Glutamatergic neuron (in vitro differentiated cells): Measurements from ENCODE around the gene EHF. TPM values are rescaled to one million over a fixed set of nuclear protein-coding genes. Genes with fewer than 3 reads are reported as not detected.

Experiments
- DNase-seq: peaks from one replicate; pipeline ENCODE4 v3.0.0; 2022
- H3K27ac Mint-ChIP-seq: one replicate; pipeline ENCODE4 v1.8.0; 2020; ENCODE audit warnings: mild to moderate bottlenecking, mixed read lengths, inconsistent platforms; ENCODE audit not compliant: unreplicated experiment
- H3K27me3 Mint-ChIP-seq: one replicate; pipeline ENCODE4 v1.8.0; 2020; ENCODE audit warnings: mild to moderate bottlenecking, moderate library complexity, mixed read lengths, inconsistent platforms; ENCODE audit not compliant: unreplicated experiment
- H3K36me3 Mint-ChIP-seq: one replicate; pipeline ENCODE4 v1.8.0; 2020; ENCODE audit warnings: mild to moderate bottlenecking, mixed read lengths, inconsistent platforms; ENCODE audit not compliant: unreplicated experiment
- H3K4me1 Mint-ChIP-seq: one replicate; pipeline ENCODE4 v1.8.0; 2020; ENCODE audit warnings: mild to moderate bottlenecking, low read depth, mixed read lengths, inconsistent platforms; ENCODE audit not compliant: unreplicated experiment
- H3K4me3 Mint-ChIP-seq: one replicate; pipeline ENCODE4 v1.8.0; 2020; ENCODE audit warnings: mild to moderate bottlenecking, mixed read lengths, inconsistent platforms; ENCODE audit not compliant: unreplicated experiment
- H3K9me3 Mint-ChIP-seq: one replicate; pipeline ENCODE4 v1.8.0; 2020; ENCODE audit warnings: mild to moderate bottlenecking, moderate library complexity, mixed read lengths, inconsistent platforms; ENCODE audit not compliant: unreplicated experiment
- total RNA-seq: library from RNA; stranded (reverse); fragmentation: NEBNext Ultra II Directional; extraction: Animal tissue kit (Norgen Biotek cat#: 25700); gene quantifications from one replicate; pipeline ENCODE4 v1.2.1, GENCODE V29; 2021; ENCODE audit not compliant: unreplicated experiment
- TF ChIP-seq, protein P1 (sequence below): fragments of 200-600 bp; sonication (generic); IDR thresholded peaks from one replicate; pipeline ENCODE4 v1.5.0; 2021; ENCODE audit not compliant: partially characterized antibody, unreplicated experiment

Gene EHF
- total RNA-seq, 1 donor from 2014 or later: not detected

DNA sequence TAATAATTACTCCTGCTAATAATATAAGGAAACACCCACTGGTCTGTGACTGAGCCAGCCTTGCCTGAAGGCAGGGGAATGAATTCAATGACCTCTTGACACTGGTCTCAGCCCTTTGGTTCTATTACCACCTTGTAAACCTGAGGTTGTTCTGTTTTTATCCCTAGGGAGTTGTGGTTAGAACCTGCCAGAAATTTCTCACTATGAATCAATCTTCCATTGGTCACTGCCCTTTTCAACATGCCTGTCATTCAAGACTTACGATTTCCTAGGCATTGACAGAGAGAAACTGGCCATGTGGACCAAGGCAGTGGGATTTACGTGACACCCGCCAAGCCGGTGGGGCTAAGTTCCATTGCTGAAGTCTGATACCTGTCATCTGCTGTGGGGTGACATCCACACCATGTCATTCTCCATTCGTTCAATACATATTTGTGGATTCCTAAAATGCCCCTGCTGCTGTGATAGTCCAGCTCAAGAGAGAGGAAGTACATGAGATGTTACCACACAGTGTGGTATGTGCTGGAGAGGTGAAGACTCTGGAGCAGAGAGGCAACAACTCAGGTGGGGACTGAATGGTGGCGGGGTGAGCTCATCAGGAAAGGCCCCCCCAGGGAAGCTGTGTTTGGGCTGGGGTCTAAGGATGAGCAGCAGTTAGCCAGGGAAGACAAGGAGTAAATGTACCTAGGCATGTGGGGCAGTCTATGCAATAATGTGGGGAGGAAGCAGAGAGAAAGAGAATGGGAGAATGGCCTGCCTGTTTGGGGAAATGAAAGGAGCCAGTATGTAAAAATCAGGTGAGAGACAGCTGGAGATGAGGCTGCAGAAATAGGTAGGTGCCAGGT, 15.2 kb upstream of the EHF start:
- no peak overlapping the region for H3K4me3 Mint-ChIP-seq
- peaks cover 4% of the 10 kb centered on the region for H3K36me3 Mint-ChIP-seq
- no peaks in the 10 kb centered on the region for H3K4me1 Mint-ChIP-seq
- no peak for DNase-seq
- H3K9me3 Mint-ChIP-seq: no peaks in the 10 kb centered on the region
- no peak overlapping the region for H3K27ac Mint-ChIP-seq
- TF ChIP-seq, protein P1, sequence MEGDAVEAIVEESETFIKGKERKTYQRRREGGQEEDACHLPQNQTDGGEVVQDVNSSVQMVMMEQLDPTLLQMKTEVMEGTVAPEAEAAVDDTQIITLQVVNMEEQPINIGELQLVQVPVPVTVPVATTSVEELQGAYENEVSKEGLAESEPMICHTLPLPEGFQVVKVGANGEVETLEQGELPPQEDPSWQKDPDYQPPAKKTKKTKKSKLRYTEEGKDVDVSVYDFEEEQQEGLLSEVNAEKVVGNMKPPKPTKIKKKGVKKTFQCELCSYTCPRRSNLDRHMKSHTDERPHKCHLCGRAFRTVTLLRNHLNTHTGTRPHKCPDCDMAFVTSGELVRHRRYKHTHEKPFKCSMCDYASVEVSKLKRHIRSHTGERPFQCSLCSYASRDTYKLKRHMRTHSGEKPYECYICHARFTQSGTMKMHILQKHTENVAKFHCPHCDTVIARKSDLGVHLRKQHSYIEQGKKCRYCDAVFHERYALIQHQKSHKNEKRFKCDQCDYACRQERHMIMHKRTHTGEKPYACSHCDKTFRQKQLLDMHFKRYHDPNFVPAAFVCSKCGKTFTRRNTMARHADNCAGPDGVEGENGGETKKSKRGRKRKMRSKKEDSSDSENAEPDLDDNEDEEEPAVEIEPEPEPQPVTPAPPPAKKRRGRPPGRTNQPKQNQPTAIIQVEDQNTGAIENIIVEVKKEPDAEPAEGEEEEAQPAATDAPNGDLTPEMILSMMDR: no peak
- H3K27me3 Mint-ChIP-seq: no peaks in the 10 kb centered on the region

DNA sequence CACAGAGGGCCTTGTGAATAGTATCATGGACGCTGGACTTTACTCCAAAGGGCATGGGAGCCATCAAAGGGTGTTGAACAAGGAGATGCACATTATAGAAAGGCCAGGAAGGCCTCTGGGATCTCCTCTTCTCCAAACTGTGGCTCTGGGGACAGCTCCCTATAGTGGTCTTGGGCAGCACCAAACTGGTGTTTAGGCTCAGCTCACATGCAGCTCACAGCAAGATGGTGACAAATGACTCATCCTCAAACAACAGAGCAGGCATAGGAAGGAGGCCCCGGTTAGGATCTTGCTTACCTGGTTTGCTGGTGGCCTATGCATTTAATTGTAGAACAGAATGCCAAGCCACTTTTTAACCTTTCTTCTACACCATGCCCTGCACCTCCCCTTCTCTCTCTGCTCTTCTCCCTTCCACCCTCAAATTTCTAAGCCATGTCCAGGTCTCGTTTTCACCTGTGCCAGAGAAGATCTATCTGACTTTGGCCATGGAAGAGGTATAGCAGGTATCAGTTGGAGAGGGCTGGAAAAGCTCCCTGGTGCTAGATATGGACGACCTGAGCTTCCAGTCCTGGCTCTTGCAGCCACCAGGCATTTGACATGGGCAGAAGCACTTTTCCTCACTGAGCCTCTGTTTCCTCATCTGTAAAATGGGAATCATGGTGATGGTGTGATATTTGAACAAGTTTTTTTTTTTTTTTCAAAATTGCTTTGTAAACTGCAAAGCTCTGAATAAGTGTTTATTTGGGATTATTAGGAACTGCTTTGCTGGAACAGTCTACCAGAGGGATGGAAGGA, 14.4 kb upstream of the EHF start:
- no peak overlapping the region for H3K27ac Mint-ChIP-seq
- no peaks in the 10 kb centered on the region for H3K9me3 Mint-ChIP-seq
- no peaks in the 10 kb centered on the region for H3K4me1 Mint-ChIP-seq
- peaks cover 4% of the 10 kb centered on the region for H3K36me3 Mint-ChIP-seq
- no peaks in the 10 kb centered on the region for H3K27me3 Mint-ChIP-seq
- no peak for DNase-seq
- TF ChIP-seq, protein P1: no peak
- H3K4me3 Mint-ChIP-seq: no peak overlapping the region

DNA sequence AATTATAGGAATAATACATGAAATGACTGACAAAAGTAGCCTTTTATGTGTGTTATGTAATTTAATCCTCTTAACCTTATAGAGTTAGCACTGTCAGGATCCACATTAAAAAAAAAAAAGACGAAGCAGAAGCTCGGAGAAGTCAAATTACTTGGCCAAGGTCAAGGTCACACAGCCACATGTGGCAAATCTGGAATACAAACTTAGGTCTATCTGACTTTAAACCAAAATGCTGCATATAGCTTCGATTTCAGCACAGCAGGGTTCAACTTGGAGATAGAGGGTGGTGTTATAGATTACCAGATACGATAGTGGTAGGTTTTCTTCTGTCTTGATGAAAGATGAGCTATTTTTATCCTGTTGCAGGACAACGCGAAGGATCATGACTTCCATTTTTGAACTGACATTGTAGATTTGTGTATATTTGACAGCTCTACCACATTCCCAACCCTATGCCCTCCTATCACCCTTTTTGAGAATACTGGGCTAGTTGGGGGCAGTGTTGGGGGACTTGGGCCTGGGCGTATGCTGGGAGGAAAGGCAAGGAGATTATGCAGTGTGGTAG, 11.6 kb upstream of the EHF start:
- no peak overlapping the region for H3K4me3 Mint-ChIP-seq
- peaks cover 4% of the 10 kb centered on the region for H3K36me3 Mint-ChIP-seq
- H3K4me1 Mint-ChIP-seq: no peaks in the 10 kb centered on the region
- no peaks in the 10 kb centered on the region for H3K27me3 Mint-ChIP-seq
- H3K27ac Mint-ChIP-seq: no peak overlapping the region
- TF ChIP-seq, protein P1: no peak
- peaks cover 2% of the 10 kb centered on the region for H3K9me3 Mint-ChIP-seq
- DNase-seq: no peak

DNA sequence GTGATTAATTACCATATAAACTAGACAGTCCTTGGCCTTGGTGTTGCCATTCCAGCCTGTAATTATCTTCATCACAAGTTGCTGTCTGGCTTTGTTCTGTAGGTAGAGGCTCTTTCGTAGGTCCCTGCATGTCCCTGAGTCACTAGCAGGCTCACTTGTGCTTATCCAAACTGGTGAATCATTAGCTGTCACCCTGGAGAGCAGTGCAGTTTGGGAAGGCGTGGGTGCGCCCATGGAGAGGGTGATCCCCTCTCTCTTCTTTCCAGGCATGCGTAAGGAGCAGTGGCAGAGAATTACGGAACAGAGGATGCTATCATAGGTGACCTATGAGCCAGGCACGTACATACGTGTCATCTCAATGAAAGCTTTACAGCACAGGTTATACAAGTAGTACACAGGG, 11.0 kb upstream of the EHF start:
- Mint-ChIP-seq H3K4me1 (no peaks in the 10 kb centered on the region), H3K4me3 (no peak overlapping the region), H3K27me3 (no peaks in the 10 kb centered on the region), H3K9me3 (peaks cover 2% of the 10 kb centered on the region), H3K27ac (no peak overlapping the region), H3K36me3 (peaks cover 4% of the 10 kb centered on the region)
- TF ChIP-seq, protein P1: no peak
- DNase-seq: no peak
